Neural progenitor cell (in vitro differentiated cells): ENCODE measurements around the gene RAB11FIP3. TPM values are rescaled to one million over a fixed set of nuclear protein-coding genes. Genes with fewer than 3 reads are reported as not detected.

ENCODE experiments used
- DNase-seq: peaks from one replicate; pipeline ENCODE4 v3.0.0-alpha.2; 2016; ENCODE audit warnings: low spot score
- H2AFZ ChIP-seq: fragments of 200-600 bp; sonication (generic); replicated peaks from 2 replicates; pipeline ENCODE4 v1.6.1; 2016; ENCODE audit warnings: antibody characterized with exemption
- H3F3A ChIP-seq: fragments of 200-600 bp; sonication (generic); 2 replicates; pipeline ENCODE4 v1.6.1; 2016; ENCODE audit warnings: antibody characterized with exemption, low read depth
- H3K27ac ChIP-seq: fragments of 200-600 bp; sonication (generic); 2 replicates; pipeline ENCODE4 v1.5.1; 2016; ENCODE audit warnings: mild to moderate bottlenecking
- H3K27me3 ChIP-seq: fragments of 200-600 bp; sonication (generic); 2 replicates; pipeline ENCODE4 v1.6.1; 2016; ENCODE audit warnings: mild to moderate bottlenecking, moderate library complexity
- H3K36me3 ChIP-seq: fragments of 200-600 bp; sonication (generic); 2 replicates; pipeline ENCODE4 v1.5.1; 2016
- H3K4me1 ChIP-seq: fragments of 200-600 bp; sonication (generic); 2 replicates; pipeline ENCODE4 v1.6.1; 2016; ENCODE audit warnings: mixed run types
- H3K4me2 ChIP-seq: fragments of 200-600 bp; sonication (generic); 2 replicates; pipeline ENCODE4 v1.6.1; 2016
- H3K4me3 ChIP-seq: fragments of 200-600 bp; sonication (generic); 2 replicates; pipeline ENCODE4 v1.5.1; 2016
- H3K79me2 ChIP-seq: fragments of 200-600 bp; sonication (generic); 2 replicates; pipeline ENCODE4 v1.6.1; 2016; ENCODE audit warnings: low read depth
- H3K9ac ChIP-seq: fragments of 200-600 bp; sonication (generic); 2 replicates; pipeline ENCODE4 v1.6.1; 2016
- H3K9me3 ChIP-seq: fragments of 200-600 bp; sonication (generic); 2 replicates; pipeline ENCODE4 v1.5.1; 2016; ENCODE audit warnings: low read depth
- H4K20me1 ChIP-seq: fragments of 200-600 bp; sonication (generic); 2 replicates; pipeline ENCODE4 v1.6.1; 2016; ENCODE audit warnings: low read depth
- H3K27ac Mint-ChIP-seq: 3 replicates; pipeline ENCODE4 v1.8.0; 2021; ENCODE audit warnings: mixed read lengths
- H3K27me3 Mint-ChIP-seq: 2 replicates; pipeline ENCODE4 v1.8.0; 2022; ENCODE audit warnings: low read depth, mild to moderate bottlenecking, inconsistent platforms, moderate library complexity, mixed read lengths; ENCODE audit not compliant: insufficient read depth
- H3K36me3 Mint-ChIP-seq: 3 replicates; pipeline ENCODE4 v1.8.0; 2021; ENCODE audit warnings: mixed read lengths
- H3K4me1 Mint-ChIP-seq: 3 replicates; pipeline ENCODE4 v1.8.0; 2021; ENCODE audit warnings: mixed read lengths
- H3K4me3 Mint-ChIP-seq: 3 replicates; pipeline ENCODE4 v1.8.0; 2021; ENCODE audit warnings: mild to moderate bottlenecking, moderate library complexity, mixed read lengths
- H3K9me3 Mint-ChIP-seq: 3 replicates; pipeline ENCODE4 v1.8.0; 2020; ENCODE audit warnings: mixed read lengths
- EZH2 ChIP-seq: fragments of 200-600 bp; sonication (generic); IDR thresholded peaks from 2 replicates; pipeline ENCODE4 v1.6.1; 2017; ENCODE audit warnings: antibody characterized with exemption, mild to moderate bottlenecking, moderate library complexity
- EZH2phosphoT487 ChIP-seq: fragments of 200-600 bp; sonication (generic); IDR thresholded peaks from 2 replicates; pipeline ENCODE4 v1.6.1; 2017; ENCODE audit warnings: antibody characterized with exemption
- total RNA-seq: library from RNA; depleted of rRNA; stranded (reverse); fragments of >200 nt; gene quantifications from 2 replicates; pipeline ENCODE4 v1.2.3, GENCODE V29; 2015; ENCODE audit warnings: low replicate concordance
- TF ChIP-seq, protein P1 (sequence below): fragments of 200-600 bp; sonication (generic); IDR thresholded peaks from 2 replicates; pipeline ENCODE4 v1.5.1; 2017; ENCODE audit warnings: antibody characterized with exemption, mild to moderate bottlenecking

The RAB11FIP3 gene
- total RNA-seq, 1 donor from 2014 or later: 15.5 TPM

DNA sequence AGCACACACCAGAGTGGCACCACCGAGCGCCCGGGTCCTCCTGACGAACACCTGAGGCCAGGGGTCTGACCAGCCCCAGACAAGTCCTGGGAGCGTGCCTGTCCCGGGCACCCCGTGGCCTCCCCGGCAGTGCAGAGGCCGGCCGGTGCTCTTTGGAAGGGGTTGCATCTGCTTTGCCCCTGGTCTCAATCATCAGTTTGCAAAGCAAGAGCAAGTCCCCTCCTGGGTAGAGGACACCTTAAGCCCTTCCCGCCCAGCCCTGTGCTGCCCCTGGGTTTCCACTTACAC is 90.4 kb downstream of the RAB11FIP3 start:
- TF ChIP-seq EZH2 (no peak), EZH2phosphoT487 (no peak)
- TF ChIP-seq, protein P1, sequence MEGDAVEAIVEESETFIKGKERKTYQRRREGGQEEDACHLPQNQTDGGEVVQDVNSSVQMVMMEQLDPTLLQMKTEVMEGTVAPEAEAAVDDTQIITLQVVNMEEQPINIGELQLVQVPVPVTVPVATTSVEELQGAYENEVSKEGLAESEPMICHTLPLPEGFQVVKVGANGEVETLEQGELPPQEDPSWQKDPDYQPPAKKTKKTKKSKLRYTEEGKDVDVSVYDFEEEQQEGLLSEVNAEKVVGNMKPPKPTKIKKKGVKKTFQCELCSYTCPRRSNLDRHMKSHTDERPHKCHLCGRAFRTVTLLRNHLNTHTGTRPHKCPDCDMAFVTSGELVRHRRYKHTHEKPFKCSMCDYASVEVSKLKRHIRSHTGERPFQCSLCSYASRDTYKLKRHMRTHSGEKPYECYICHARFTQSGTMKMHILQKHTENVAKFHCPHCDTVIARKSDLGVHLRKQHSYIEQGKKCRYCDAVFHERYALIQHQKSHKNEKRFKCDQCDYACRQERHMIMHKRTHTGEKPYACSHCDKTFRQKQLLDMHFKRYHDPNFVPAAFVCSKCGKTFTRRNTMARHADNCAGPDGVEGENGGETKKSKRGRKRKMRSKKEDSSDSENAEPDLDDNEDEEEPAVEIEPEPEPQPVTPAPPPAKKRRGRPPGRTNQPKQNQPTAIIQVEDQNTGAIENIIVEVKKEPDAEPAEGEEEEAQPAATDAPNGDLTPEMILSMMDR: no peak
- no peak for DNase-seq
- H4K20me1 ChIP-seq: no peaks in the 10 kb centered on the region
- H3K4me3 Mint-ChIP-seq: no peak overlapping the region
- H3K27ac Mint-ChIP-seq: no peak overlapping the region
- no peaks in the 10 kb centered on the region for H3K4me1 ChIP-seq
- no peaks in the 10 kb centered on the region for H3K36me3 ChIP-seq
- H3K27me3 ChIP-seq: no peaks in the 10 kb centered on the region
- no peak overlapping the region for H3K27ac ChIP-seq
- H3K9me3 Mint-ChIP-seq: no peaks in the 10 kb centered on the region
- peaks cover 7% of the 10 kb centered on the region for H3K36me3 Mint-ChIP-seq
- no peak overlapping the region for H3K9ac ChIP-seq
- H3F3A ChIP-seq: no peaks in the 10 kb centered on the region
- no peak overlapping the region for H3K4me3 ChIP-seq
- no peaks in the 10 kb centered on the region for H3K9me3 ChIP-seq
- no peaks in the 10 kb centered on the region for H3K79me2 ChIP-seq
- H3K4me1 Mint-ChIP-seq: no peaks in the 10 kb centered on the region
- H3K4me2 ChIP-seq: no peak overlapping the region
- no peak overlapping the region for H2AFZ ChIP-seq
- H3K27me3 Mint-ChIP-seq: no peaks in the 10 kb centered on the region

DNA sequence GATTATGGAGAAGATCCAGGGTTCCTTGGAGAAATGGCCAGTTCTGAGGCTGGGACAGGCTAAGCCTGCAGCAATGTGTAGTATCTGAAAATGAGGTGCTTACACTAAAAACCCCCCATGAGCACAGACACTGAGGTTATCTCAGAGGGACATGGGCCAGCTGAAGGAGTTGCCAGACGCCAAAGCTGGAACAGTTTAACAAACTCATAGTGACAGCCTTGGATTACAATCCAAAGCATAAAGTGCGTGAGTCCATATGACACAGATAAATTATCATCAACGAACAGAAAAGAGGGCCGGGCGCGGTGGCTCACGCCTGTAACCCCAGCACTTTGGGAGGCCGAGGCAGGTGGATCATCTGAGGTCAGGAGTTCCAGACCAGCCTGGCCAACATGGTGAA is 90.9 kb downstream of the RAB11FIP3 start:
- no peaks in the 10 kb centered on the region for H3K36me3 ChIP-seq
- Mint-ChIP-seq H3K27me3 (no peaks in the 10 kb centered on the region), H3K36me3 (peaks cover 7% of the 10 kb centered on the region), H3K4me3 (no peak overlapping the region), H3K27ac (no peak overlapping the region), H3K9me3 (no peaks in the 10 kb centered on the region), H3K4me1 (no peaks in the 10 kb centered on the region)
- H4K20me1 ChIP-seq: no peaks in the 10 kb centered on the region
- H3K27me3 ChIP-seq: no peaks in the 10 kb centered on the region
- no peaks in the 10 kb centered on the region for H3K79me2 ChIP-seq
- H3K4me1 ChIP-seq: no peaks in the 10 kb centered on the region
- H3K27ac ChIP-seq: no peak overlapping the region
- H3K9ac ChIP-seq: no peak overlapping the region
- TF ChIP-seq EZH2 (no peak), EZH2phosphoT487 (no peak)
- TF ChIP-seq, protein P1: no peak
- no peak overlapping the region for H3K4me2 ChIP-seq
- DNase-seq: no peak
- no peak overlapping the region for H2AFZ ChIP-seq
- H3K4me3 ChIP-seq: no peak overlapping the region
- H3K9me3 ChIP-seq: no peaks in the 10 kb centered on the region
- H3F3A ChIP-seq: no peaks in the 10 kb centered on the region

DNA sequence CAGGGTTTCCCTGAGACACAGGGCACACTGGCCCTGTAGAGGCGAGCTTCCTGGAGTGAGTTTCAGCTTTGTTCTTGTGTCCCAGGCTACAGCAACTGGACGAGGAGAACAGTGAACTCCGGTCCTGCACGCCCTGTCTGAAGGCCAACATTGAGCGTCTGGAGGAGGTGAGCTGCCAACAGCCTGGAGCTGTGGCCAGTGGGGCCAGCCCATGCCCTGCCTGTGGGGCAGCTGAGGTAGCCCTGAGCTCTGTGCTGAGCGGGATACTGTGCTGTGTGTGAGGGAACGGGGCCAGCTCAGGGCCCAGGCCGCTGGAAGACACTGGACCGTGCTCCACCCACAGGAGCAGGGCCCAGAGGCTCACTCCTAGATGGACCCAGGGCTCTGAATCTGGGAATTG is 93.4 kb downstream of the RAB11FIP3 start:
- Histone ChIP-seq H3K4me3 (no peak overlapping the region), H3K9ac (no peak overlapping the region), H3K79me2 (no peaks in the 10 kb centered on the region), H3K27me3 (no peaks in the 10 kb centered on the region), H3K4me2 (no peak overlapping the region), H4K20me1 (peaks cover 5% of the 10 kb centered on the region), H3K9me3 (no peaks in the 10 kb centered on the region), H3F3A (peaks cover 7% of the 10 kb centered on the region), H3K4me1 (no peaks in the 10 kb centered on the region), H3K36me3 (no peaks in the 10 kb centered on the region), H3K27ac (no peak overlapping the region), H2AFZ (no peak overlapping the region)
- no peak overlapping the region for H3K27ac Mint-ChIP-seq
- TF ChIP-seq, protein P1: no peak
- TF ChIP-seq EZH2 (no peak), EZH2phosphoT487 (no peak)
- DNase-seq: no peak
- H3K4me3 Mint-ChIP-seq: no peak overlapping the region
- peaks cover 7% of the 10 kb centered on the region for H3K36me3 Mint-ChIP-seq
- no peaks in the 10 kb centered on the region for H3K27me3 Mint-ChIP-seq
- H3K9me3 Mint-ChIP-seq: no peaks in the 10 kb centered on the region
- H3K4me1 Mint-ChIP-seq: no peaks in the 10 kb centered on the region

DNA sequence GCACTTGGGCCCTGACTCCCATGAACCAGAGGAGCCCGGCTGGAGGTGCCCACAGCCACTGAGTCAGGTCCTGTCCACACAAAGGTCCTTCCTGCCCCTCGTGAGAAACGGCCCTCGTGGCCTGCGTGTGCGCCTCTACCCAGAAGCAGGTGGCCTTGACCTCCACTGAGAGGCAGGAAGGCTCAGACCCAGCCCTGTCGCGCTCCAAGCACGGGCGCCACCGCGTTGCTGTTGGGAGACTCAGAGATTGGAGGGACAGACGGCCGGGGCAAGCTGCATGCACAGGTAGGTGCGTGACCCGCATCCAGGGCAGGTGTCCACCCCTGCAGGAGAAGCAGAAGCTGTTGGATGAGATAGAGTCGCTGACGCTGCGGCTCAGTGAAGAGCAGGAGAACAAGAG is 94.0 kb downstream of the RAB11FIP3 start:
- no peaks in the 10 kb centered on the region for H3K27me3 ChIP-seq
- H3F3A ChIP-seq: peaks cover 7% of the 10 kb centered on the region
- H3K4me1 ChIP-seq: no peaks in the 10 kb centered on the region
- no peaks in the 10 kb centered on the region for H3K36me3 ChIP-seq
- no peaks in the 10 kb centered on the region for H3K9me3 ChIP-seq
- no peak for DNase-seq
- Mint-ChIP-seq H3K27me3 (no peaks in the 10 kb centered on the region), H3K27ac (no peak overlapping the region), H3K4me3 (no peak overlapping the region), H3K9me3 (no peaks in the 10 kb centered on the region), H3K4me1 (no peaks in the 10 kb centered on the region), H3K36me3 (peaks cover 7% of the 10 kb centered on the region)
- TF ChIP-seq EZH2phosphoT487: no peak
- TF ChIP-seq, protein P1: no peak
- no peak for TF ChIP-seq EZH2
- H3K79me2 ChIP-seq: no peaks in the 10 kb centered on the region
- H2AFZ ChIP-seq: no peak overlapping the region
- H3K4me3 ChIP-seq: no peak overlapping the region
- H3K4me2 ChIP-seq: no peak overlapping the region
- no peak overlapping the region for H3K9ac ChIP-seq
- no peak overlapping the region for H3K27ac ChIP-seq
- H4K20me1 ChIP-seq: peaks cover 11% of the 10 kb centered on the region
